SK-N-SH (cell line): Measurements from ENCODE around the gene PYGB.

Experiments used
- CTCF ChIP-seq: fragments of 200-600 bp; sonication (generic); IDR thresholded peaks from 2 replicates; pipeline ENCODE4 v1.6.1; 2017; ENCODE audit warnings: antibody characterized with exemption, mild to moderate bottlenecking, moderate library complexity
- SMC3 ChIP-seq: IDR thresholded peaks from 2 replicates; pipeline ENCODE4 v1.6.1; 2012; ENCODE audit warnings: low read depth, low read length, improper control_type of control experiment

- TF ChIP-seq CTCF (no peak), SMC3 (no peak)
Measured at GRCh38 chr20:25259358-25259757, 11.5 kb downstream of the PYGB start.
